Peyer's patch (tissue), 4 donors: ENCODE measurements around the gene CCNL2.

Experiments
- POLR2A ChIP-seq, 2 donors: fragments of 450-650 bp; IDR thresholded peaks; one replicate each; pipeline ENCODE4 v1.5.1; 2017; ENCODE audit warnings: antibody characterized with exemption in 2 of 2, mild to moderate bottlenecking in 2 of 2, moderate library complexity in 2 of 2
- TF ChIP-seq, protein P1 (sequence below), 6 experiments: fragments of 450-650 bp in 4 of 6; fragments of 200-600 bp in 2 of 6; sonication (generic) in 1 of 6; IDR thresholded peaks; one replicate each; pipeline ENCODE4 v1.5.1; 2017 to 2019; ENCODE audit warnings: antibody characterized with exemption in 6 of 6, mild to moderate bottlenecking in 3 of 6, moderate library complexity in 1 of 6

DNA sequence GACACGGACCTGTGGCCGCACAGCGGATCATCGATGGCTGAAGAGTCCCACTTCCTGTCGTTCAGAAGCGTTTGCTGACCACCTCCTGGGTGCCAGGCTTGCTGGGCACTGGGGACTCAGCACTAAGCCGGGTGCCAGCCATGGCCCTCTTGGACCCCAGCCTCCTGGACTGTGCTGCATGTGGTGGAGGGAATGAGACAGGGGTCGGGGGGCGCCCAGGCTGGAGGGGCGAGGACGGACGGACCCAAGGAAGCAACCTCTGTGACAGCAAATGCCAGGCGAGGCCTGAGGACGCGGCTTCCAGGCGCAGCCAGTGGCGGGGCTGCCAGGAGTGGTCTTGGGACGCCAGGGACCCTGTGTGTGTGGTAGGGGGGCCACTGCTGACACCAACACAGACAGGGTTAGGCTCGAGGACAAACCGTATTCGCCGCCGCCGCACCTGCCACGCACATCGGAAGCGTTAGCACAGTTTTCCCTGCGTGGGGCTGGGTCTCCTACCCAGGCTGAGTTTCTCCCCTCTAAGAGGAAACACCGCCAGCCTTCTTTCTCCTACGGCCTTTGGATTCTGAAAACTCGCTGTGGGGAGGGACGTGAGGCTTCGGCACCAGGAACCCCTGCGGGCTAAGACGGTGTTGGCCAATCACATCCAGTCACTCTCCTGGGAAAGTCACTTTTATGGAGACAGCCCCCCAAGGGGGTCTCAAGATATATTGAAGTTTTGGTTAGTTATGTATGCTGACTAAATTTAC lies 37.7 kb downstream of the CCNL2 start:
- TF ChIP-seq, protein P1, sequence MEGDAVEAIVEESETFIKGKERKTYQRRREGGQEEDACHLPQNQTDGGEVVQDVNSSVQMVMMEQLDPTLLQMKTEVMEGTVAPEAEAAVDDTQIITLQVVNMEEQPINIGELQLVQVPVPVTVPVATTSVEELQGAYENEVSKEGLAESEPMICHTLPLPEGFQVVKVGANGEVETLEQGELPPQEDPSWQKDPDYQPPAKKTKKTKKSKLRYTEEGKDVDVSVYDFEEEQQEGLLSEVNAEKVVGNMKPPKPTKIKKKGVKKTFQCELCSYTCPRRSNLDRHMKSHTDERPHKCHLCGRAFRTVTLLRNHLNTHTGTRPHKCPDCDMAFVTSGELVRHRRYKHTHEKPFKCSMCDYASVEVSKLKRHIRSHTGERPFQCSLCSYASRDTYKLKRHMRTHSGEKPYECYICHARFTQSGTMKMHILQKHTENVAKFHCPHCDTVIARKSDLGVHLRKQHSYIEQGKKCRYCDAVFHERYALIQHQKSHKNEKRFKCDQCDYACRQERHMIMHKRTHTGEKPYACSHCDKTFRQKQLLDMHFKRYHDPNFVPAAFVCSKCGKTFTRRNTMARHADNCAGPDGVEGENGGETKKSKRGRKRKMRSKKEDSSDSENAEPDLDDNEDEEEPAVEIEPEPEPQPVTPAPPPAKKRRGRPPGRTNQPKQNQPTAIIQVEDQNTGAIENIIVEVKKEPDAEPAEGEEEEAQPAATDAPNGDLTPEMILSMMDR (IDR thresholded peaks at IDR 0.05) = no peak
- TF ChIP-seq POLR2A (IDR thresholded peaks at IDR 0.05) = no peak
